HepG2 (cell line): ENCODE data around the gene DSC2. TPM values are rescaled to one million over a fixed set of nuclear protein-coding genes. Genes with fewer than 3 reads are reported as not detected.
A peak's percentile ranks its signal among the peaks of the same experiment; 100 is the strongest.

Experiments
- ELF1 ChIP-seq: sonication (generic); formaldehyde crosslinking; IDR thresholded peaks from 2 replicates; pipeline ENCODE4 v1.4.0; 2020; ENCODE audit warnings: missing genetic modification reagents
- FOXC1 ChIP-seq: sonication (generic); formaldehyde crosslinking; IDR thresholded peaks from 2 replicates; pipeline ENCODE4 v1.8.0; 2022; ENCODE audit warnings: mild to moderate bottlenecking, missing genetic modification reagents, borderline replicate concordance
- FOXO4 ChIP-seq: sonication (generic); formaldehyde crosslinking; conservative IDR thresholded peaks from 2 replicates; pipeline ENCODE4 v1.8.1; 2023; ENCODE audit warnings: missing genetic modification reagents
- GABPB1 ChIP-seq: IDR thresholded peaks from 2 replicates; pipeline ENCODE4 v1.6.1; 2016; ENCODE audit warnings: mild to moderate bottlenecking, missing genetic modification reagents, moderate library complexity, missing compliant biosample characterization
- HOXA3 ChIP-seq: sonication (generic); formaldehyde crosslinking; IDR thresholded peaks from 2 replicates; pipeline ENCODE4 v1.5.0; 2020; ENCODE audit warnings: missing genetic modification reagents
- KDM3A ChIP-seq: IDR thresholded peaks from 2 replicates; pipeline ENCODE4 v1.6.1; 2018; ENCODE audit warnings: low read depth, missing compliant biosample characterization
- KDM6A ChIP-seq: IDR thresholded peaks from 2 replicates; pipeline ENCODE4 v1.6.1; 2016; ENCODE audit warnings: low read depth
- MEIS2 ChIP-seq: sonication (generic); formaldehyde crosslinking; IDR thresholded peaks from 2 replicates; pipeline ENCODE4 v1.9.0; 2021; ENCODE audit warnings: mild to moderate bottlenecking, missing genetic modification reagents
- POLR2A ChIP-seq, 2 experiments: IDR thresholded peaks; 2 replicates each; pipeline ENCODE4 v1.6.1; 2011; ENCODE audit warnings: low read depth in 2 of 2, low read length in 2 of 2, mild to moderate bottlenecking in 1 of 2, moderate library complexity in 1 of 2; ENCODE audit not compliant: insufficient read depth in 1 of 2
- REXO4 ChIP-seq: sonication (generic); formaldehyde crosslinking; IDR thresholded peaks from 2 replicates; pipeline ENCODE4 v1.8.0; 2022; ENCODE audit warnings: missing genetic modification reagents, mild to moderate bottlenecking, borderline replicate concordance
- RXRB ChIP-seq: IDR thresholded peaks from 2 replicates; pipeline ENCODE4 v1.6.1; 2016; ENCODE audit warnings: borderline replicate concordance, missing genetic modification reagents, missing compliant biosample characterization
- SALL1 ChIP-seq: sonication (generic); formaldehyde crosslinking; IDR thresholded peaks from 2 replicates; pipeline ENCODE4 v1.8.0; 2022; ENCODE audit warnings: mild to moderate bottlenecking, missing genetic modification reagents
- SAP130 ChIP-seq: IDR thresholded peaks from 2 replicates; pipeline ENCODE4 v1.6.1; 2016; ENCODE audit warnings: low read depth
- TBP ChIP-seq: sonication (generic); formaldehyde crosslinking; IDR thresholded peaks from 2 replicates; pipeline ENCODE4 v1.5.0; 2020; ENCODE audit warnings: missing genetic modification reagents
- TBX2 ChIP-seq: sonication (generic); formaldehyde crosslinking; IDR thresholded peaks from 2 replicates; pipeline ENCODE4 v1.5.0; 2020; ENCODE audit warnings: missing genetic modification reagents, mild to moderate bottlenecking, borderline replicate concordance
- ZFP37 ChIP-seq: sonication (generic); formaldehyde crosslinking; IDR thresholded peaks from 2 replicates; pipeline ENCODE4 v1.4.0; 2020; ENCODE audit warnings: missing genetic modification reagents, borderline replicate concordance
- ZNF12 ChIP-seq: sonication (generic); formaldehyde crosslinking; IDR thresholded peaks from 2 replicates; pipeline ENCODE4 v1.5.0; 2020; ENCODE audit warnings: missing genetic modification reagents
- ZNF235 ChIP-seq: sonication (generic); formaldehyde crosslinking; IDR thresholded peaks from 2 replicates; pipeline ENCODE4 v1.8.1; 2023; ENCODE audit warnings: mild to moderate bottlenecking, missing genetic modification reagents, borderline replicate concordance
- ZNF260 ChIP-seq: sonication (generic); formaldehyde crosslinking; IDR thresholded peaks from 2 replicates; pipeline ENCODE4 v1.4.0; 2020; ENCODE audit warnings: missing genetic modification reagents, low read depth, mild to moderate bottlenecking, borderline replicate concordance
- ZNF274 ChIP-seq: sonication (generic); formaldehyde crosslinking; IDR thresholded peaks from 2 replicates; pipeline ENCODE4 v1.5.1; 2020; ENCODE audit warnings: mild to moderate bottlenecking, missing genetic modification reagents
- ZNF629 ChIP-seq: sonication (generic); formaldehyde crosslinking; conservative IDR thresholded peaks from 2 replicates; pipeline ENCODE4 v1.5.0; 2020; ENCODE audit warnings: missing genetic modification reagents
- ZNF672 ChIP-seq: sonication (generic); formaldehyde crosslinking; IDR thresholded peaks from 2 replicates; pipeline ENCODE4 v1.8.1; 2022; ENCODE audit warnings: missing genetic modification reagents
- ZNF800 ChIP-seq: sonication (generic); formaldehyde crosslinking; IDR thresholded peaks from 2 replicates; pipeline ENCODE4 v1.4.0; 2020; ENCODE audit warnings: missing genetic modification reagents
- polyA plus RNA-seq, 8 experiments: library from polyadenylated mRNA; depleted of rRNA in 3 of 8; stranded (reverse) in 7 of 8; unstranded in 1 of 8; fragments of >200 nt; fragmentation: Illumina TruSeq in 4 of 8; extraction: Trizol in 4 of 8; gene quantifications; 2 replicates each; pipeline versions ENCODE4 v1.2.1 to v1.2.3, GENCODE V29; 2011 to 2016; ENCODE audit warnings: low read depth in 4 of 8, missing spikeins in 1 of 8, mixed read lengths in 1 of 8; ENCODE audit not compliant: insufficient read depth in 1 of 8
- total RNA-seq, 5 experiments: library from RNA; depleted of rRNA; stranded (reverse); fragments of >200 nt; fragmentation: Illumina TruSeq; extraction: Trizol; gene quantifications; 2 replicates each; pipeline ENCODE4 v1.2.3, GENCODE V29; 2016; ENCODE audit warnings: low read depth in 1 of 5

Gene DSC2
- total and polyA plus RNA-seq, 2 of the 13 experiments (the other 11 are each of a cell fraction or from before 2014, with no cell fraction given): 7.2 to 24.9 TPM

GRCh38 chr18:31102025-31102684, at the start of gene DSC2 (continued):
- TF ChIP-seq ZNF800 (CRISPR knock-in tag) (peak; percentile 73; the same call in 1 of the 2 replicates), ZNF629 (0 out of 2 replicates have a peak, but pooled peaks have one; percentile 11), FOXO4 (no peak), REXO4 (no peak), KDM6A (CRISPR knock-in tag) (no peak), SALL1 (CRISPR knock-in tag) (peak; percentile 59; the same call in 1 of the 2 replicates), HOXA3 (CRISPR knock-in tag) (peak; percentile 61), RXRB (CRISPR knock-in tag) (peak; percentile 77), TBX2 (CRISPR knock-in tag) (peak; percentile 33; the same call in 1 of the 2 replicates), FOXC1 (CRISPR knock-in tag) (peak; percentile 87), GABPB1 (CRISPR knock-in tag) (peak; percentile 58), ZNF274 (CRISPR knock-in tag) (0 out of 2 replicates have a peak, but pooled peaks have one; percentile 36), SAP130 (CRISPR knock-in tag) (peak; percentile 65), ZFP37 (CRISPR knock-in tag) (no peak), ZNF235 (CRISPR knock-in tag) (no peak), ZNF260 (CRISPR knock-in tag) (no peak), MEIS2 (0 out of 2 replicates have a peak, but pooled peaks have one; percentile 53), POLR2A (IDR thresholded peaks at IDR 0.05; ENCODE audit: insufficient read depth in 1 of 2, low read depth in 2 of 2, low read length in 2 of 2) (peak; percentile 81 to 84), ELF1 (CRISPR knock-in tag) (peak; percentile 45; the same call in 1 of the 2 replicates), ZNF672 (CRISPR knock-in tag) (no peak), TBP (CRISPR knock-in tag) (0 out of 2 replicates have a peak, but pooled peaks have one; percentile 25), ZNF12 (CRISPR knock-in tag) (peak; percentile 48; the same call in 1 of the 2 replicates), KDM3A (CRISPR knock-in tag) (peak; percentile 39; the same call in 1 of the 2 replicates)
